Endothelial cell of umbilical vein (primary cell): ENCODE measurements around the gene USH2A. TPM values are rescaled to one million over a fixed set of nuclear protein-coding genes. Genes with fewer than 3 reads are reported as not detected.

Experiments used
- BruUV-seq: library from RNA; stranded (reverse); fragments of 400-500 nt; replicated peaks from 2 replicates; lab custom pipeline; 2021; lab: Mats Ljungman, UMichigan
- CTCF ChIA-PET: fragments of 300-600, 350-600 bp; sonication (Branson Sonifier 250); formaldehyde crosslinking; loops from one replicate; lab custom pipeline; 2021; ENCODE audit warnings: antibody characterized with exemption, inconsistent platforms; lab: Charles Lee
- POLR2A ChIA-PET: fragments of 300-600, 350-600 bp; sonication (Branson Sonifier 250); formaldehyde crosslinking; loops from one replicate; lab custom pipeline; 2021; ENCODE audit warnings: antibody characterized with exemption, inconsistent platforms; lab: Charles Lee
- DNase-seq: peaks from one replicate; pipeline ENCODE4 v3.0.0-alpha.2; 2011; ENCODE audit warnings: low read depth, low spot score
- FAIRE-seq: peaks from 2 replicates; lab custom pipeline; 2011; peaks lifted over from hg19 to GRCh38; lab: Jason Lieb, UNC
- H2AFZ ChIP-seq: 2 replicates; pipeline ENCODE4 v1.6.0; 2012; ENCODE audit warnings: low read depth, low read length, control low read depth, inconsistent platforms
- H3K27ac ChIP-seq: 2 replicates; pipeline ENCODE4 v1.5.1; 2011; ENCODE audit warnings: low read depth, mild to moderate bottlenecking, control low read depth, low read length, moderate library complexity; ENCODE audit not compliant: insufficient read depth
- H3K27me3 ChIP-seq, 2 experiments: 2 replicates each; pipeline versions ENCODE4 v1.6.0 to v1.6.1; 2011; ENCODE audit warnings: low read length in 2 of 2, mixed read lengths in 1 of 2; ENCODE audit not compliant: control insufficient read depth in 2 of 2, insufficient read depth in 2 of 2
- H3K36me3 ChIP-seq, 2 experiments: 2 replicates in 1 of 2; 3 replicates in 1 of 2; pipeline ENCODE4 v1.5.1; 2011; ENCODE audit warnings: low read length in 2 of 2, mild to moderate bottlenecking in 1 of 2, moderate library complexity in 1 of 2; ENCODE audit not compliant: control insufficient read depth in 2 of 2, insufficient read depth in 2 of 2; ENCODE audit errors: extremely low read depth in 1 of 2
- H3K4me1 ChIP-seq: 3 replicates; pipeline ENCODE4 v1.5.1; 2011; ENCODE audit warnings: mild to moderate bottlenecking, low read length; ENCODE audit not compliant: control insufficient read depth, insufficient read depth; ENCODE audit errors: extremely low read depth
- H3K4me2 ChIP-seq: 2 replicates; pipeline ENCODE4 v1.6.1; 2011; ENCODE audit warnings: low read length, control low read depth, mixed read lengths; ENCODE audit not compliant: insufficient read depth
- H3K4me3 ChIP-seq, 3 experiments: fragments of 200-600 bp in 1 of 3; sonication (generic), shearing (Covaris generic) in 1 of 3; replicated peaks in 1 of 3; 2 replicates each; pipeline ENCODE4 v1.5.1; 2011 to 2016; ENCODE audit warnings: control low read depth in 3 of 3, low read length in 3 of 3, mild to moderate bottlenecking in 2 of 3, inconsistent platforms in 1 of 3, low read depth in 1 of 3, moderate library complexity in 1 of 3; ENCODE audit not compliant: insufficient read depth in 1 of 3
- H3K79me2 ChIP-seq: 2 replicates; pipeline ENCODE4 v1.6.0; 2012; ENCODE audit warnings: low read length, inconsistent platforms; ENCODE audit not compliant: control insufficient read depth, insufficient read depth
- H3K9ac ChIP-seq: replicated peaks from 2 replicates; pipeline ENCODE3; 2011; ENCODE audit warnings: low read length, control low read depth; ENCODE audit not compliant: insufficient read depth; ENCODE audit errors: extremely low read depth
- H3K9me1 ChIP-seq: replicated peaks from 3 replicates; pipeline ENCODE4 v1.6.0; 2011; ENCODE audit warnings: mild to moderate bottlenecking, low read length; ENCODE audit not compliant: control insufficient read depth, insufficient read depth; ENCODE audit errors: extremely low read depth
- H3K9me3 ChIP-seq: replicated peaks from 2 replicates; pipeline ENCODE4 v1.5.1; 2012; ENCODE audit warnings: low read length, inconsistent platforms; ENCODE audit not compliant: control insufficient read depth, insufficient read depth
- H4K20me1 ChIP-seq: replicated peaks from 2 replicates; pipeline ENCODE3; 2011; ENCODE audit warnings: mild to moderate bottlenecking, low read length; ENCODE audit not compliant: control insufficient read depth, insufficient read depth; ENCODE audit errors: extremely low read depth
- EZH2 ChIP-seq: IDR thresholded peaks from 2 replicates; pipeline ENCODE4 v1.6.1; 2012; ENCODE audit warnings: borderline replicate concordance, low read depth, mild to moderate bottlenecking, moderate library complexity, low read length, inconsistent platforms; ENCODE audit not compliant: severe bottlenecking
- FOS ChIP-seq: IDR thresholded peaks from 2 replicates; pipeline ENCODE4 v1.6.1; 2011; ENCODE audit warnings: mild to moderate bottlenecking, low read length, moderate library complexity, borderline replicate concordance; ENCODE audit not compliant: insufficient read depth
- GATA2 ChIP-seq: IDR thresholded peaks from 2 replicates; pipeline ENCODE4 v1.7.0; 2011; ENCODE audit warnings: low read depth, mild to moderate bottlenecking, moderate library complexity, mixed read lengths, low read length; ENCODE audit not compliant: insufficient read length, insufficient read depth
- JUN ChIP-seq: IDR thresholded peaks from 2 replicates; pipeline ENCODE4 v1.6.1; 2011; ENCODE audit warnings: borderline replicate concordance, low read depth; ENCODE audit not compliant: insufficient read length, insufficient read depth
- MYC ChIP-seq: IDR thresholded peaks from one replicate; pipeline ENCODE4 v1.6.1; 2011; ENCODE audit warnings: mild to moderate bottlenecking, low read depth, low read length
- POLR2A ChIP-seq: IDR thresholded peaks from 2 replicates; pipeline ENCODE4 v1.6.1; 2012; ENCODE audit warnings: low read depth, mild to moderate bottlenecking, control low read depth, low read length
- POLR2AphosphoS5 ChIP-seq: IDR thresholded peaks from 2 replicates; pipeline ENCODE4 v1.6.1; 2012; ENCODE audit warnings: low read depth, mild to moderate bottlenecking, control low read depth, low read length, moderate library complexity; ENCODE audit not compliant: insufficient read depth
- dilution Hi-C: fragments of 300-500 bp; cut with MboI; formaldehyde crosslinking; loops from one replicate; pipeline ENCODE4 v1.15.0; 2019; ENCODE audit warnings: low sequenced_read_pairs; ENCODE audit not compliant: extremely low pct_ligation_motif_present
- intact Hi-C: fragments of 100-400 bp; cut with micrococcal nuclease; formaldehyde crosslinking; loops from one replicate; pipeline ENCODE4 v1.10.0; 2022
- polyA plus RNA-seq, 4 experiments: library from polyadenylated mRNA; depleted of rRNA in 3 of 4; stranded (reverse) in 3 of 4; unstranded in 1 of 4; fragments of >200 nt; gene quantifications; 2 replicates each; pipeline versions ENCODE4 v1.2.1 to v1.2.3, GENCODE V29; 2011 to 2012; ENCODE audit warnings: missing spikeins in 1 of 4
- total RNA-seq: library from RNA; stranded (reverse); gene quantifications from 2 replicates; pipeline ENCODE4 v1.2.3, GENCODE V29; 2021
- TF ChIP-seq, protein P1 (sequence below), 2 donors: IDR thresholded peaks; 1 replicate in 1 of 2; 2 replicates in 1 of 2; pipeline ENCODE4 v1.5.1; 2011; ENCODE audit warnings: low read length in 2 of 2, mild to moderate bottlenecking in 2 of 2, moderate library complexity in 2 of 2, control low read depth in 1 of 2, inconsistent platforms in 1 of 2, low read depth in 1 of 2; ENCODE audit not compliant: insufficient read depth in 1 of 2; ENCODE audit errors: extremely low read depth in 1 of 2
- TF ChIP-seq, protein P2 (sequence below): IDR thresholded peaks from 2 replicates; pipeline ENCODE4 v1.6.1; 2011; ENCODE audit not compliant: insufficient read depth, insufficient read length

Gene USH2A
- total and polyA plus RNA-seq, 2 donors (not counting 3 experiments of a cell fraction or from before 2014, with no cell fraction given), result not detected

GRCh38 chr1:215878128-215878527 is 545.1 kb downstream of the USH2A start:
- Histone ChIP-seq H2AFZ (no peak overlapping the region), H3K79me2 (no peaks in the 10 kb centered on the region), H3K4me1 (no peaks in the 10 kb centered on the region), H3K4me3 (no peak overlapping the region), H3K4me2 (no peak overlapping the region), H3K9me3 (peaks cover 4% of the 10 kb centered on the region), H3K27ac (no peak overlapping the region), H4K20me1 (no peaks in the 10 kb centered on the region), H3K27me3 (no peaks in the 10 kb centered on the region), H3K9me1 (no peaks in the 10 kb centered on the region), H3K9ac (no peak overlapping the region), H3K36me3 (no peaks in the 10 kb centered on the region)
- FAIRE-seq (peak; percentile 26), DNase-seq (no peak)
- no peak for TF ChIP-seq POLR2AphosphoS5
- TF ChIP-seq GATA2, result no peak
- TF ChIP-seq POLR2A, result no peak
- TF ChIP-seq, protein P1, sequence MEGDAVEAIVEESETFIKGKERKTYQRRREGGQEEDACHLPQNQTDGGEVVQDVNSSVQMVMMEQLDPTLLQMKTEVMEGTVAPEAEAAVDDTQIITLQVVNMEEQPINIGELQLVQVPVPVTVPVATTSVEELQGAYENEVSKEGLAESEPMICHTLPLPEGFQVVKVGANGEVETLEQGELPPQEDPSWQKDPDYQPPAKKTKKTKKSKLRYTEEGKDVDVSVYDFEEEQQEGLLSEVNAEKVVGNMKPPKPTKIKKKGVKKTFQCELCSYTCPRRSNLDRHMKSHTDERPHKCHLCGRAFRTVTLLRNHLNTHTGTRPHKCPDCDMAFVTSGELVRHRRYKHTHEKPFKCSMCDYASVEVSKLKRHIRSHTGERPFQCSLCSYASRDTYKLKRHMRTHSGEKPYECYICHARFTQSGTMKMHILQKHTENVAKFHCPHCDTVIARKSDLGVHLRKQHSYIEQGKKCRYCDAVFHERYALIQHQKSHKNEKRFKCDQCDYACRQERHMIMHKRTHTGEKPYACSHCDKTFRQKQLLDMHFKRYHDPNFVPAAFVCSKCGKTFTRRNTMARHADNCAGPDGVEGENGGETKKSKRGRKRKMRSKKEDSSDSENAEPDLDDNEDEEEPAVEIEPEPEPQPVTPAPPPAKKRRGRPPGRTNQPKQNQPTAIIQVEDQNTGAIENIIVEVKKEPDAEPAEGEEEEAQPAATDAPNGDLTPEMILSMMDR (IDR thresholded peaks at IDR 0.05; ENCODE audit: extremely low read depth in 1 of 2, insufficient read depth in 1 of 2, low read depth in 1 of 2, low read length in 2 of 2), result no peak
- no peak for TF ChIP-seq MYC
- TF ChIP-seq EZH2, result no peak
- TF ChIP-seq, protein P2, sequence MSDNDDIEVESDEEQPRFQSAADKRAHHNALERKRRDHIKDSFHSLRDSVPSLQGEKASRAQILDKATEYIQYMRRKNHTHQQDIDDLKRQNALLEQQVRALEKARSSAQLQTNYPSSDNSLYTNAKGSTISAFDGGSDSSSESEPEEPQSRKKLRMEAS, result no peak
- TF ChIP-seq JUN, result no peak
- no peak for TF ChIP-seq FOS
- BruUV-seq, result no TSS peak
- CTCF ChIA-PET, result no interaction called here
- intact Hi-C loops, result no loop called here
- POLR2A ChIA-PET, result no interaction called here
- dilution Hi-C loops, result no loop called here
